NCI-H2227 treated with DMSO at 0.1 percent for 48 hours (cell line): ENCODE results near the gene HDAC7.

Experiments
- DNase-seq: peaks from one replicate; lab custom pipeline; 2025; lab: John Stamatoyannopoulos, UW

Gene HDAC7

GRCh38 chr12:47762850-47763465 is 56.7 kb downstream of the HDAC7 start:
- no peak for DNase-seq

GRCh38 chr12:47758834-47759690 is 60.6 kb downstream of the HDAC7 start, which contains the start of gene RAPGEF3:
Gene RAPGEF3 (minus strand): TSS chr12:47758880. CDS start chr12:47758556, 324 bp downstream.
- DNase-seq: peak; percentile 26

DNA sequence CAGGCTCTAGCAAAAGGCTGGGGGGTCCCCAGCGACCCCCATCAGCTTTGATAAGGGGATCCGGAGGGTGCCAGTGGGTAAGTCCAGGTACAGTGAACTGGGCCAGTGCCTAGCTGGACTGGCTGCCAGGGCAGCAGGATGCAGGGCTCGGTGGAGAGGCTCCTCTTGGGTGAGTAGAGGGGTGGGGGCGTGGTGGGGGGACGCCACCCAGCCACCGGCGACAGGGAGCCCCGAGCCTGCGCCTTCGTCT is 61.2 kb downstream of the HDAC7 start:
- no peak for DNase-seq

DNA sequence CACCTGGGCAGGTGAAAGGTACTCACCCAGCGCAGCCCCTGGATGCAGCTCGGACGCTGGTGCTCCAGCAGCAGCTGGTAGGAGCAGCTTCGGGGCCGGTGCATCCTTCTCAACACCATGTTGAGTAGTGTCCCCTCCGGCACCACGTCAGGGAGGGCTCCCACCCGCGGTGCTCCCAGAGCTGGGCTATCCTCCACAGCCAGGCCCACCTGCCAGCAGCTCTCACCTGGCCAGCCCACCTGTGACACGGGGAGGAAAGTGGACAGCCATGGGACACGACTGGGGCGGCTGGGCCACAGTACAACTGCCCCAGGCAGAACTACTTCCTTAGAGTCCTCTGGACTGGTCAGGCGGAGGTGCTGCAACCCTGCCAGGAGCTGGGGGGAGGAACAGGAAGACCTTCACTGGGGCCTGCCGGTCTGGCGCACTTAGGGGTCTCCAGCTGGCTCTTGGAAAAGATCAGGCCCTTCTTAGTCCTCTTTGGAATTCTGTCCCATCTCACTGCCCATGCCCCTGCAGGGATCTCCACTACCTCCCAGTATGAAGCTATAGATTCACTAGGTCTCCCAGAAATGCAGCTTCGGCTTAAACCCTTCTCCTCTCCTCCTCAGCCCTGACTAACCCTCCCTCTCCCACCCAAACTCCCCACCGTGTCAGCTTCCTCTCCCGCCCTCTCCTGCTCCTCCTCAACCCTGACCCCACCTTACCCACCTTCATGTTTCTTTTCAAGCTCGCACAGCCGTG is 61.7 kb downstream of the HDAC7 start:
- DNase-seq: no peak

DNA sequence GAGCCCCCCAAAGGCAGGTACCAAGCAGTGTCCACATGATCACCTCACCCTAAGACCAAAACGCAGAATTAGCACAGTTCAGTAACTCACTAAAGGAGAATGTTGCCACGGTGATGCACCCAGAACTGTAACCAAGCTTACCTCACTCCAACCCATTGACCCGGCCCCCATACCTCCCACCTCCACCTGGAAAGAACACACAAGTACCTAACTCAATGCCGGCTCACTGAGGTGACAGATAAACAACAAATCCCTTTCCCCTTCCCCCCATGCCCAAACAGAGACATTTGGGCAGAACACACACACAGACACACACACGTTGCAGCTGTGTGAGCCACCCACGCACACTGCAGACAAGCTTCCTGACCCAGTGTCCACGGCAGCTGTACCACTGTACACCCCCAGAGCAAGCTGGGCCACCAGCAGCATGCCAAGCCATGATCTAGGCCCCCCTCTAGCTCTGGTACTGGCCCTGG is 62.3 kb downstream of the HDAC7 start:
- no peak for DNase-seq

GRCh38 chr12:47755655-47756562 is 63.8 kb downstream of the HDAC7 start:
- DNase-seq: no peak

- no peak for DNase-seq
Measured at GRCh38 chr12:47754881-47755280, 64.8 kb downstream of the HDAC7 start.

- DNase-seq: no peak
Measured at GRCh38 chr12:47754126-47754525, 65.6 kb downstream of the HDAC7 start.

DNA sequence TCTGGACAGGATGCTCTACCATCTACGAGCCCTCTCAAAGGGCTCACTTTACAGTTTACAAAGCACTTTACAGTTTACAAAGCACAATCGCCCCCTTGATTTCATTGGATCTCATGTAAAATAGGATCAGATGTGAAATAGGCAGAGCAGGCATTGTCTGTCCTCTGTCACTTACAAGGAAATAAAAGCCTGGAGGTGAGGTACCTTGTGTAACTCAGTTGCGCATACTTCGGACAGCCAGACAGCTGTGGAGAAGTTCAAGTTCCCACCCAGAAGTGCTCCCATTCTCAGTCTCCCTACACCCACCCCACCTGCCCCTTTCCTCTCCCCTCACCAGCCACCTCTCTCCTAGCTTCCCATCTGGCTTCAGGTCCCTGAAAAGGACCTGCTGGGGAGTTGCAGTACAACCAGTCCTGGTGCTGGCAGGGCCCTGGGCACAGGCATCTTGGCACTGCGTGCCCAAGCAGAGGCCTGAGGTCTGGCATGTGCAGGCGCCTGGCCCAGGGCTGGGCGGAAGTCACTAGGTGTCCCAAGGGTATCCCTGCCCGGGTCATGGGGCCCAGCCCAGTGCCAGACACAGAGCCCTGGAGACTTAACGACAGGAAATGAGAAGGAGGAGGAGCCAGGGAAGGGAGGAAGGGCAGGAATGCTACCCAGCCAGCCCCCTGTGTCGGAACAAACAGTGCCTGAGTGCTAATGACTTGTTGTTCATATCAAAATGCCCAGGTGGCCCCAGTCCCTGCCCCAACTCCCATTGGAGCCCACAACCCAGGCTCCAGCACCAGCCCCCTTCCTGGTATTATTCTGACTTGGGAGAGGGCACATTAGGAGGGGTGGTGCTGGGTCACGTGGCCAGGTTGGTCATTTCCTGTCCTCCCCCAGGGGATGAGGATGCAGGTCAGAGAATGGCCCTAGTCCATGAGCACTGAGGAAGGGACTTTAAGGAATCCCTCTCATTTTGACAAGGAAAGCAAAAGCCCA is 66.4 kb downstream of the HDAC7 start:
- no peak for DNase-seq

DNA sequence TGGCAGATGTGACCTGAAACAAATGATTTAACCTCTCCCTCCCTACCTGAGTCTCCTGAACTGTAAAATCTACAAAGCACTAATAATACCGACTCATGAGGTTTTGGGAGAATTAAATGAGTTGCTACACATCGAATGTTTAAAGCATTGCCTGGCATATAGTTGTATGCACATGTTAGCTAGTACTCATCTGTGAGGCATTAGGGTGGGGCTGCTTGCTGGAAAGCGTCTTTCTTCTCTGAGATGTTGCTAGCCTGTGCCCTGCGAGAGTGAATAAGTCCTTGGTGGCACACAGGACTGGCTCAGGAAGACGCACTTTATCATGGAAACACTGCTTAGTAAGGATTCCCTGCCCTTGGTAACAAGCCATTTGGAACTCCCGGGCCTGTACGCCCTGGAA is 67.2 kb downstream of the HDAC7 start:
- DNase-seq: no peak

GRCh38 chr12:47752121-47752520 is 67.6 kb downstream of the HDAC7 start:
- no peak for DNase-seq

- DNase-seq: no peak
Measured at GRCh38 chr12:47751561-47751960, 68.1 kb downstream of the HDAC7 start.

- DNase-seq: no peak
Measured at GRCh38 chr12:47750916-47751470, 68.7 kb downstream of the HDAC7 start.

GRCh38 chr12:47750229-47750798 is 69.4 kb downstream of the HDAC7 start:
- DNase-seq: no peak

- DNase-seq: no peak
Measured at GRCh38 chr12:47748899-47749298, 70.8 kb downstream of the HDAC7 start.

GRCh38 chr12:47748507-47748828 is 71.2 kb downstream of the HDAC7 start:
- no peak for DNase-seq

- no peak for DNase-seq
Measured at GRCh38 chr12:47747596-47748506, 71.9 kb downstream of the HDAC7 start.

- DNase-seq: no peak
Measured at GRCh38 chr12:47747126-47747525, 72.6 kb downstream of the HDAC7 start.

DNA sequence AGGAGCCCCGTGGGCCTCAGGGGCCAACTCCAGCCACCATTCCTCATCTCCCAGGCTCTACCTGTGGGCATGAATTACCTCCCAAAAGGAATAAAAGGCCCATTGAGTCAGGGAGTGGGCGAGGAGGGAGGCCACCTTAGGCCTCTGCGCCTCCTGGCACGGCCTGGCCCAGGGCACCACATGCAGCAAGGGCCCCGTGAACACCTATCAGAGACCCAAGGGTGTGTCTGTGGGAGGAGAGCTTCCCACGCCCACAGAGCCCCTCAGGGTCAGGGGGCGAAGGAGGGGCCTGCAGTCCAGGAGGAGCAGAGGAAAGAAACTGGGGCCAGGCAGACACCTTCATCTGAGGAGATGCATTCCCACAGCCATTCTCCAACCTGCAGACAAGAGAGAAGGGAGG is 73.2 kb downstream of the HDAC7 start:
- DNase-seq: no peak
